Measurements from ENCODE around the gene ARHGEF10L.

ARHGEF10L gene

GRCh38 chr1:17672226-17672625 lies 132.7 kb downstream of the ARHGEF10L start:
- Histone ChIP-seq H3K9me3 (no peaks in the 10 kb centered on the region), H3K4me1 (peaks cover 16% of the 10 kb centered on the region), H3K36me3 (no peaks in the 10 kb centered on the region), H3K4me3 (ENCODE audit: low read depth, low read length) (no peak overlapping the region), H3K27me3 (no peaks in the 10 kb centered on the region)
- peak; percentile 74 for DNase-seq
- TF ChIP-seq CTCF (IDR thresholded peaks at IDR 0.05; ENCODE audit: low read depth, low read length), result no peak

GRCh38 chr1:17673329-17674072 lies 134.0 kb downstream of the ARHGEF10L start:
- no peak overlapping the region for H3K4me3 ChIP-seq (ENCODE audit: low read depth, low read length)
- H3K27me3 ChIP-seq, result no peaks in the 10 kb centered on the region
- no peak for DNase-seq
- TF ChIP-seq CTCF (IDR thresholded peaks at IDR 0.05; ENCODE audit: low read depth, low read length), result no peak
- H3K9me3 ChIP-seq, result no peaks in the 10 kb centered on the region
- H3K36me3 ChIP-seq, result no peaks in the 10 kb centered on the region
- peaks cover 12% of the 10 kb centered on the region for H3K4me1 ChIP-seq

GRCh38 chr1:17674726-17675500 lies 135.4 kb downstream of the ARHGEF10L start:
- Histone ChIP-seq H3K9me3 (no peaks in the 10 kb centered on the region), H3K4me3 (ENCODE audit: low read depth, low read length) (no peak overlapping the region), H3K36me3 (no peaks in the 10 kb centered on the region), H3K27me3 (no peaks in the 10 kb centered on the region), H3K4me1 (peaks cover 7% of the 10 kb centered on the region)
- TF ChIP-seq CTCF (IDR thresholded peaks at IDR 0.05; ENCODE audit: low read depth, low read length), result no peak
- no peak for DNase-seq

GRCh38 chr1:17675744-17676143 lies 136.2 kb downstream of the ARHGEF10L start:
- TF ChIP-seq CTCF (IDR thresholded peaks at IDR 0.05; ENCODE audit: low read depth, low read length), result no peak
- DNase-seq, result no peak
- no peaks in the 10 kb centered on the region for H3K27me3 ChIP-seq

GRCh38 chr1:17676387-17677060 lies 137.0 kb downstream of the ARHGEF10L start:
- DNase-seq, result no peak
- Histone ChIP-seq H3K4me3 (ENCODE audit: low read depth, low read length) (no peak overlapping the region), H3K9me3 (no peaks in the 10 kb centered on the region), H3K27me3 (no peaks in the 10 kb centered on the region), H3K36me3 (no peaks in the 10 kb centered on the region), H3K4me1 (peaks cover 7% of the 10 kb centered on the region)
- TF ChIP-seq CTCF (IDR thresholded peaks at IDR 0.05; ENCODE audit: low read depth, low read length), result no peak

More at GRCh38 chr1:17675744-17676143, 136.2 kb downstream of the ARHGEF10L start:
- no peaks in the 10 kb centered on the region for H3K36me3 ChIP-seq
- H3K9me3 ChIP-seq, result no peaks in the 10 kb centered on the region
- H3K4me3 ChIP-seq (ENCODE audit: low read depth, low read length), result no peak overlapping the region
- H3K4me1 ChIP-seq, result peaks cover 7% of the 10 kb centered on the region

Measured in BE2C (cell line).